H1 (cell line): Measurements from ENCODE around the gene NFATC4. TPM values are rescaled to one million over a fixed set of nuclear protein-coding genes. Genes with fewer than 3 reads are reported as not detected.

Experiments used
- CTCF ChIA-PET: fragments of 300-600 bp; sonication (Branson Sonifier 250); formaldehyde crosslinking; loops from one replicate; lab custom pipeline; 2021; ENCODE audit not compliant: partially characterized antibody; lab: Charles Lee
- POLR2A ChIA-PET: fragments of 300-600 bp; sonication (Branson Sonifier 250); formaldehyde crosslinking; loops from one replicate; lab custom pipeline; 2021; ENCODE audit warnings: inconsistent platforms; ENCODE audit not compliant: partially characterized antibody; lab: Charles Lee
- DNase-seq, 2 experiments: peaks; one replicate each; pipeline versions ENCODE4 v3.0.0 to v3.0.0-alpha.2; 2010 to 2022; ENCODE audit warnings: low spot score in 2 of 2, low read depth in 1 of 2, mixed read lengths in 1 of 2
- FAIRE-seq: peaks from 2 replicates; lab custom pipeline; 2011; peaks lifted over from hg19 to GRCh38; lab: Jason Lieb, UNC
- H2AFZ ChIP-seq: 2 replicates; pipeline ENCODE4 v1.8.1; 2012; ENCODE audit warnings: low read length, inconsistent platforms
- H2AK5ac ChIP-seq: 2 replicates; pipeline ENCODE4 v1.6.1; 2013; ENCODE audit warnings: low read depth, low read length
- H2BK120ac ChIP-seq: replicated peaks from 2 replicates; pipeline ENCODE3; 2013; ENCODE audit warnings: low read depth, low read length, inconsistent platforms
- H2BK12ac ChIP-seq: 2 replicates; pipeline ENCODE4 v1.6.1; 2013; ENCODE audit warnings: low read depth, low read length
- H2BK15ac ChIP-seq: 2 replicates; pipeline ENCODE4 v1.6.1; 2013; ENCODE audit warnings: low read length
- H2BK20ac ChIP-seq: 2 replicates; pipeline ENCODE4 v1.6.1; 2013; ENCODE audit warnings: low read length
- H2BK5ac ChIP-seq: 2 replicates; pipeline ENCODE4 v1.6.1; 2013; ENCODE audit warnings: low read depth, low read length
- H3K14ac ChIP-seq: 2 replicates; pipeline ENCODE4 v1.6.1; 2013; ENCODE audit warnings: inconsistent platforms; ENCODE audit not compliant: insufficient read length
- H3K18ac ChIP-seq: 2 replicates; pipeline ENCODE4 v1.6.1; 2013; ENCODE audit warnings: low read length; ENCODE audit errors: extremely low read depth
- H3K23ac ChIP-seq: 2 replicates; pipeline ENCODE4 v1.6.1; 2013; ENCODE audit warnings: inconsistent platforms; ENCODE audit not compliant: insufficient read length
- H3K23me2 ChIP-seq: 2 replicates; pipeline ENCODE4 v1.6.1; 2013; ENCODE audit warnings: low read depth, low read length
- H3K27ac ChIP-seq: 2 replicates; pipeline ENCODE4 v1.6.1; 2011; ENCODE audit warnings: low read depth, low read length, inconsistent platforms
- H3K27me3 ChIP-seq, 4 experiments: replicated peaks in 1 of 4; 1 replicate in 1 of 4; 2 replicates in 3 of 4; pipeline versions ENCODE4 v1.6.1 to v1.8.1; 2011 to 2013; ENCODE audit warnings: low read length in 3 of 4, mild to moderate bottlenecking in 3 of 4, inconsistent platforms in 2 of 4, mixed read lengths in 2 of 4, moderate library complexity in 1 of 4; ENCODE audit not compliant: control insufficient read depth in 3 of 4, insufficient read depth in 3 of 4; ENCODE audit errors: extremely low read depth in 1 of 4
- H3K36me3 ChIP-seq, 4 experiments: 2 replicates each; pipeline versions ENCODE4 v1.6.1 to v1.8.1; 2011 to 2013; ENCODE audit warnings: mild to moderate bottlenecking in 4 of 4, low read length in 3 of 4, moderate library complexity in 2 of 4, control low read depth in 1 of 4, inconsistent platforms in 1 of 4; ENCODE audit not compliant: insufficient read depth in 4 of 4, control insufficient read depth in 2 of 4
- H3K4ac ChIP-seq: replicated peaks from 2 replicates; pipeline ENCODE3; 2013; ENCODE audit warnings: low read length, low read depth, mixed read lengths, inconsistent platforms; ENCODE audit not compliant: insufficient read length
- H3K4me1 ChIP-seq, 4 experiments: replicated peaks in 1 of 4; 1 replicate in 1 of 4; 2 replicates in 3 of 4; pipeline versions ENCODE4 v1.6.1 to v1.8.1; 2011 to 2013; ENCODE audit warnings: low read length in 3 of 4, inconsistent platforms in 2 of 4, mixed read lengths in 1 of 4; ENCODE audit not compliant: insufficient read depth in 4 of 4, control insufficient read depth in 3 of 4
- H3K4me2 ChIP-seq, 2 experiments: 2 replicates each; pipeline versions ENCODE4 v1.6.1 to v1.8.1; 2011 to 2013; ENCODE audit warnings: low read depth in 2 of 2, low read length in 2 of 2, control low read depth in 1 of 2, inconsistent platforms in 1 of 2, mild to moderate bottlenecking in 1 of 2; ENCODE audit not compliant: insufficient read depth in 1 of 2
- H3K4me3 ChIP-seq, 4 experiments: fragments of 200-600, 300-600 bp in 1 of 4; sonication (generic), shearing (Covaris generic), sonication (Bioruptor Twin) in 1 of 4; 2 replicates each; pipeline versions ENCODE4 v1.5.1 to v1.8.1; 2011 to 2016; ENCODE audit warnings: low read length in 4 of 4, low read depth in 3 of 4, control low read depth in 2 of 4, inconsistent platforms in 2 of 4, mild to moderate bottlenecking in 2 of 4, mixed read lengths in 1 of 4, moderate library complexity in 1 of 4; ENCODE audit not compliant: insufficient read depth in 2 of 4; ENCODE audit errors: extremely low read depth in 1 of 4
- H3K56ac ChIP-seq: replicated peaks from 2 replicates; pipeline ENCODE3; 2013; ENCODE audit warnings: low read depth, mild to moderate bottlenecking, mixed read lengths, low read length, inconsistent platforms; ENCODE audit not compliant: insufficient read length
- H3K79me1 ChIP-seq: 2 replicates; pipeline ENCODE4 v1.6.1; 2013; ENCODE audit warnings: low read depth, low read length, control low read depth
- H3K79me2 ChIP-seq, 2 experiments: 2 replicates each; pipeline versions ENCODE4 v1.6.1 to v1.8.1; 2012 to 2013; ENCODE audit warnings: low read length in 2 of 2, mild to moderate bottlenecking in 2 of 2, inconsistent platforms in 1 of 2; ENCODE audit not compliant: insufficient read depth in 2 of 2, control insufficient read depth in 1 of 2
- H3K9ac ChIP-seq, 4 experiments: replicated peaks in 1 of 4; 1 replicate in 1 of 4; 2 replicates in 3 of 4; pipeline versions ENCODE4 v1.6.1 to v1.8.1; 2011 to 2013; ENCODE audit warnings: low read depth in 3 of 4, low read length in 3 of 4, control low read depth in 2 of 4, mild to moderate bottlenecking in 2 of 4, moderate library complexity in 2 of 4, inconsistent platforms in 1 of 4; ENCODE audit errors: extremely low read depth in 1 of 4
- H3K9me3 ChIP-seq, 2 experiments: 2 replicates each; pipeline versions ENCODE4 v1.6.1 to v1.8.1; 2012 to 2013; ENCODE audit warnings: mild to moderate bottlenecking in 2 of 2, moderate library complexity in 2 of 2, control low read depth in 1 of 2, inconsistent platforms in 1 of 2, low read depth in 1 of 2, low read length in 1 of 2, mixed read lengths in 1 of 2; ENCODE audit not compliant: insufficient read depth in 2 of 2
- H4K20me1 ChIP-seq, 2 experiments: replicated peaks in 1 of 2; 2 replicates each; pipeline versions ENCODE3 to v1.8.1; 2011 to 2013; ENCODE audit warnings: inconsistent platforms in 2 of 2, low read length in 2 of 2, mild to moderate bottlenecking in 1 of 2; ENCODE audit not compliant: insufficient read depth in 2 of 2, control insufficient read depth in 1 of 2
- H4K5ac ChIP-seq: 2 replicates; pipeline ENCODE4 v1.6.1; 2013; ENCODE audit warnings: low read length, low read depth, mixed read lengths, inconsistent platforms; ENCODE audit not compliant: insufficient read length
- H4K8ac ChIP-seq: 2 replicates; pipeline ENCODE4 v1.8.0; 2013; ENCODE audit warnings: mild to moderate bottlenecking, moderate library complexity, low read length, inconsistent platforms; ENCODE audit not compliant: insufficient read depth; ENCODE audit errors: extremely low read depth
- H4K91ac ChIP-seq: replicated peaks from 2 replicates; pipeline ENCODE3; 2013; ENCODE audit warnings: low read length, mixed read lengths, inconsistent platforms; ENCODE audit not compliant: insufficient read length
- EZH2 ChIP-seq: fragments of 200-600 bp; sonication (generic); IDR thresholded peaks from 2 replicates; pipeline ENCODE4 v1.7.1; 2012; ENCODE audit warnings: low read depth, mild to moderate bottlenecking, moderate library complexity, low read length, inconsistent platforms; ENCODE audit not compliant: severe bottlenecking
- SUZ12 ChIP-seq: fragments of 200-600 bp; sonication (generic); IDR thresholded peaks from 2 replicates; pipeline ENCODE4 v1.6.1; 2012; ENCODE audit warnings: mild to moderate bottlenecking, inconsistent platforms, low read length, moderate library complexity, mixed read lengths
- TBP ChIP-seq: IDR thresholded peaks from 2 replicates; pipeline ENCODE4 v1.6.1; 2011; ENCODE audit warnings: low read depth, low read length, improper control_type of control experiment
- WGBS, 2 experiments: shearing (Covaris generic) in 1 of 2; methylation state at CpG; one replicate each; pipeline versions ENCODE4 v1.1.6 to v1.1.7; 2013 to 2015; ENCODE audit warnings: low lambda C conversion rate in 2 of 2, mixed read lengths in 2 of 2, inconsistent platforms in 1 of 2, low coverage in 1 of 2, missing lambda C conversion rate in 1 of 2; ENCODE audit not compliant: insufficient replicate concordance in 2 of 2, insufficient coverage in 1 of 2, insufficient read length in 1 of 2; ENCODE audit errors: extremely low coverage in 1 of 2, missing lambda C conversion rate in 1 of 2; 5-methylcytosine and 5-hydroxymethylcytosine counted together
- polyA plus RNA-seq, 7 experiments: library from polyadenylated mRNA; depleted of rRNA in 3 of 7; stranded (reverse) in 5 of 7; unstranded in 2 of 7; fragments of >200 nt in 5 of 7; fragments of 200-250 nt in 2 of 7; gene quantifications; 1 replicate in 5 of 7; 2 replicates in 1 of 7; 4 replicates in 1 of 7; pipeline versions ENCODE4 v1.2.1 to v1.2.3, GENCODE V29; 2011 to 2013; ENCODE audit warnings: missing spikeins in 2 of 7, mixed read lengths in 2 of 7
- total RNA-seq: library from RNA; stranded (reverse); fragmentation: NEBNext Ultra II Directional; extraction: Animal tissue kit (Norgen Biotek cat#: 25700); gene quantifications from 2 replicates; pipeline ENCODE4 v1.2.1, GENCODE V29; 2021

The NFATC4 gene
- total and polyA plus RNA-seq, 2 of the 8 experiments (the other 6 are each of a cell fraction or from before 2014, with no cell fraction given) = 47.3 to 50.3 TPM

GRCh38 chr14:24397639-24398292, 29.8 kb downstream of the NFATC4 start:
- 0 out of 2 replicates have a peak overlapping the region, but pooled peaks have one; percentile 4 for H2AK5ac ChIP-seq
- peak overlapping the region; percentile 47 to 98 for H3K4me2 ChIP-seq
- no peak overlapping the region for H3K14ac ChIP-seq
- H2BK15ac ChIP-seq = peak overlapping the region; percentile 81; the same call in 1 of the 2 replicates
- H4K20me1 ChIP-seq = no peaks in the 10 kb centered on the region
- H3K4ac ChIP-seq = peak overlapping the region; percentile 36
- FAIRE-seq = no peak
- peak overlapping the region in 3 of 4 experiments; percentile 13 to 80 (median 17); a peak in 4 of 8 replicates for H3K4me3 ChIP-seq
- TF ChIP-seq SUZ12 = no peak
- no peak for TF ChIP-seq TBP
- TF ChIP-seq EZH2 = peak; percentile 27
- 90% methylated on average over 6 of the region's 6 CpGs; no CpG with 5 or more reads in 1 of the 2 experiments for WGBS, 2 experiments
- no peak overlapping the region for H4K8ac ChIP-seq
- H2AFZ ChIP-seq = peak overlapping the region; percentile 42; the same call in 1 of the 2 replicates
- no peak overlapping the region for H3K27ac ChIP-seq
- H2BK120ac ChIP-seq = peak overlapping the region; percentile 50
- DNase-seq = no peak
- peak overlapping the region; percentile 80 for H2BK20ac ChIP-seq
- CTCF ChIA-PET = interaction anchor here (0.7 to 10.7 kb wide), 15 partner anchors 9 to 64 kb away, joined by 3 to 69 read pairs (median 5); partner anchors contain the start of gene ADCY4
- H2BK12ac ChIP-seq = peak overlapping the region; percentile 84; the same call in 1 of the 2 replicates
- no peaks in the 10 kb centered on the region for H3K9me3 ChIP-seq
- no peaks in the 10 kb centered on the region for H3K36me3 ChIP-seq
- peak overlapping the region; percentile 2 for H4K5ac ChIP-seq
- peak overlapping the region; percentile 48 for H4K91ac ChIP-seq
- H3K23me2 ChIP-seq = peaks cover 10% of the 10 kb centered on the region; the same call in 1 of the 2 replicates
- peak overlapping the region; percentile 73; the same call in 1 of the 2 replicates for H3K18ac ChIP-seq
- no peaks in the 10 kb centered on the region for H3K79me2 ChIP-seq
- no peak overlapping the region for H3K23ac ChIP-seq
- H3K4me1 ChIP-seq = peaks cover 0 to 11% (median 8%) of the 10 kb centered on the region in 4 experiments; a peak in 6 of 7 replicates
- peak overlapping the region; percentile 28; the same call in 1 of the 2 replicates for H2BK5ac ChIP-seq
- H3K27me3 ChIP-seq = peaks cover 0 to 3% (median 0%) of the 10 kb centered on the region in 4 experiments; a peak in 1 of 7 replicates
- no peak overlapping the region for H3K9ac ChIP-seq
- POLR2A ChIA-PET = interaction anchor here (0.9 to 1.5 kb wide), 4 partner anchors 18 to 42 kb away, joined by 3 to 8 read pairs (median 3); no protein-coding TSS in a partner anchor
- H3K56ac ChIP-seq = no peak overlapping the region
- H3K79me1 ChIP-seq = no peaks in the 10 kb centered on the region
